HG03060 (cell line): ENCODE results near the gene CFAP99.
"Not testable (repeated sequence)": the region's sequence is repeated elsewhere in the genome, so short reads cannot be mapped to it uniquely, and the experiment has no call there.

Source experiments
- ATAC-seq: cut with Tn5 transposase; IDR thresholded peaks from one replicate; pipeline ENCODE4 v1.9.1; 2021; ENCODE audit warnings: low read depth, moderate number of reproducible peaks; ENCODE audit not compliant: unreplicated experiment

CFAP99 gene

DNA sequence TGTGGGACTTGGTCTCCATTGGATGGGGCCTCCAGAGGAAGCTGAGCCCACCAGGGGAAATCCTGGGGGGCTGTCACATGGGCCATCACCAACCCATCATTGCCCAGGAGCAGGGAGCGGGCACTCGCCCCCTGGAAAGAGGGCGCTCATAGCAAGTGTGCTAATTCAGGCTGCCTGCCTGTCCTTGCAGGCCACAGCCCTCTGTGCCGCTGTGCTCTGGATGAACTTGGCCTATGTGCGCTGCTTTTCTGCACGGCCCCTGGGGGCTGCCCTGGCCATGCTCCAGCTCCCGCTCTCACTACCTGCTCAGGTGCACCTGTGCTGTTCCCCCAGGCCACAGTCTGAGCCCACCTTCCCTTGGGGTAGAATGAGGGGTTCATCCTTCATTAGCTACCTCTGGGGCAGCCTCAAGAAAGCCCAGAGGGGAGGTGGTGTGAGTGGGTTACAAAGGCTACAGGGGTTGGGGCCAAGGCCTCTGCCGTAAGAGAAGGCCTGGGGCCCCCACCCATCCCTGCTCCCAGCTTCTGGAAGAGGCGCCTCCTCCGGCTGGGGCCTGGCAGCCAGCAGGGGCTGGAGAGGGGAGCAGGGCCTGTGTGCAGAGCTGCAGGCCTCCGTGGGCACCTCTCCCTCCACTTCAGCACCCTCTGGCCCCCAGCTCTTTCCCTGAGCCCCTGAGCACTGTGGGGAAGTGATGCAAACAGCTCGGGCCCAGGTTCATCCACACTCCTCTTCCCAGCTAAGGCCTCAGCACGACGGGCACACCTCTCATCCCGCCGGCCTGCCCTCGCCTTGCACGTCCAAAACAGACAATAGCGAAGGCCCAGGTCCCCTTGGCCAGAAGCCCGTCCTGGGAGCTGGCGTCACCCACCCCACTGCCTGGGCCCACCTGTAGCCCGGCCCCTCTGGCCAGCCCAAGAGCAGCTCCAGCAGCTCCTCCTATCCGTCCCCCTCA is 8.9 kb downstream of the CFAP99 start:
- ATAC-seq: no peak

DNA sequence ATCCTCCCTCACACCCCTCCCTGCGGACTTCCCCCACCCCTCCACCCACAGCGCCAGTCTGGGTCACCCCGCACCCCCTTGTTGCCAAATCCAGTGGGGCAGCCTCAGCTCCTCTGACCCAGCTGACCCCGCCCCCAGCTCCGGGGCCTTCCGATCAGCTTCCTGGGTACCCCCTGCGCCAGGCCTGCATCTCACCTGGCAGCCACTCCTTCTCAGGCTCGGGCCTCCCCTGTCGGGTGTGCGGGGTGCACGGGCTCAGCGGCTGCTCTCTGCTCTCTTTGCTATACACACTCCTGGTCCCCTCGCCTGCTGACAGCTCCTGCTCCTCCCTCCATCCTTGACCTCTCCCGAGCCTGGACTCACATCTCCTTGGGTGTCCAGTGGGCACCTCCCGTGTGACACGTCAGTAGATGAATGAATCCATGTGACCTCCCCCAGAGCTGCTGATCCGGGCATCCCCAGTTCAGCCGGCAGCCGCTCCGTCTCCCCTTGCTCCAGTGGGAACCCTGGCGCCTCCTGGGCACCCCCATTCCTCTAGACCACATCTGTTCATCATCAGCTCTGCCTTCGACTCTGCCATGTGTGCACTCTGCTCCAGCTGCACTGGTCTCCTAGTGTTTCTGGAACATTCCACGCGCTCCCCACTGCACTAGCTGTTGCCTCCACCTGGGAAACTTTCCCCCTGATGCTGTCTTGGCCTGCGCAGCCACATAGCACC is 9.9 kb downstream of the CFAP99 start:
- no peak for ATAC-seq

DNA sequence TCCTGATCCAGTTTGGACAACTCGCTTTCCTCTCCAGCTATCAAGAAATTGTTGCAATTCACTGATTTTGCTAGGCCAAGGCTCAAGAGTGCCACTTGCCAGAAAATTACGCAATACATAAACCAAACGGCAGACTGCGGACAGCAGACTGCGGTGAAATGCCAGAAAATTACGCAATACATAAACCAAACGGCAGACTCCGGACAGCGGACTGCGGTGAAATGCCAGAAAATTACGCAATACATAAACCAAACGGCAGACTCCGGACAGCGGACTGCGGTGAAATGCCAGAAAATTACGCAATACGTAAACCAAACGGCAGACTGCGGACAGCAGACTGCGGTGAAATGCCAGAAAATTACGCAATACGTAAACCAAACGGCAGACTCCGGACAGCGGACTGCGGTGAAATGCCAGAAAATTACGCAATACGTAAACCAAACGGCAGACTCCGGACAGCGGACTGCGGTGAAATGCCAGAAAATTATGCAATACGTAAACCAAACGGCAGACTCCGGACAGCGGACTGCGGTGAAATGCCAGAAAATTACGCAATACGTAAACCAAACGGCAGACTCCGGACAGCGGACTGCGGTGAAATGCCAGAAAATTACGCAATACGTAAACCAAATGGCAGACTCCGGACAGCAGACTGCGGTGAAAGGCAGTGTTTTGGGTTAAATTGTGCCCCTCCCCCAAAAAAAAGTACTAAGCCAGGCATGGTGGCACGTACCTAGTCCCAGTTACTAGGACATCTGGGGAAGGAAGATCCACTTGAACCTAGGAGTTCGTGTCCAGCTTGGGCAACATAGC is 11.4 kb downstream of the CFAP99 start:
- not testable (repeated sequence) for ATAC-seq

DNA sequence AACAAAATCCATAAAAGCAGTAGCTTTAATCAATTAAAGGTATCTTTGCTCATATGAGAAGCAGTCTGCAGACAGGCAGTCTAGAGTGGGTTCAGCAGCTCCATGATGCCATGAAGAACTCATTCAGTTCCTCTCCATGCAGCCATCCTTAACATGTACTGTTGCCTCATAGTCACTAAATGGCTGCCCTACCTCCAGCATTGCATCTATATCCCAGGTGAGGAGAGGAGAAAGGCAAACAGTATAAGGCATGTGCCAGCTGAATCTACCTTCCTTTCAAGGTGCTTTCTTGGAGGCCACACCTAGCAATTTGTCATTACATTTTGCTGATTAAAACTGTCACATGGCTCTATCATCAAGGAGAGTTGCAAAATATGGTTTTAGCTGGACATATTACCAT is 13.2 kb downstream of the CFAP99 start:
- no peak for ATAC-seq

DNA sequence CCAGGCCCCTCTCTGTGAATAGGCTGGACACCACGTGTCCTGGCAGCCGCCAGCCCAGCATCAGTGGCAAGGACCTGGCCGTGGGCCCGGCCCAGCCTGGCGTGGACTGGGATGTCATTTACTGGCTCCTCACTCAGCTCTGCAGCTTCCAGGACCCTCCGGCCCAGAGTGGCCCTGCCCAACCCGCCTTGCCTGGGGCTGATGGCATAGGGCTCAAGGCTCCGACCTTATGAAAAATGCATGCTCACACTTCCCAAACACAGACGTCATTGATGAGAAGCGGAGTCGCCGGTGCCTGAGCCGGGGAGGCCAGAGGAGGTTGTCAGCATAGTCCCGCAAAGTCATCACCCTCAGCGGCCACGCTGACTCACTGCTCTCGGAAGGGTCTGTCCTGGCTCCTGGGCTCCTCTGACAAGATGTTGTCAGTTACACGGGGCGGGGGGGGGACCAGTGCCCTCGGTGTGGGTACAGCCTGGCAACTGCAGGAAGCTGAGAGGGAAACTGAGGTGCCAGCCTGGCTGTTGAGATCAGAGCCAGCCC is 14.3 kb downstream of the CFAP99 start:
- ATAC-seq: no peak

DNA sequence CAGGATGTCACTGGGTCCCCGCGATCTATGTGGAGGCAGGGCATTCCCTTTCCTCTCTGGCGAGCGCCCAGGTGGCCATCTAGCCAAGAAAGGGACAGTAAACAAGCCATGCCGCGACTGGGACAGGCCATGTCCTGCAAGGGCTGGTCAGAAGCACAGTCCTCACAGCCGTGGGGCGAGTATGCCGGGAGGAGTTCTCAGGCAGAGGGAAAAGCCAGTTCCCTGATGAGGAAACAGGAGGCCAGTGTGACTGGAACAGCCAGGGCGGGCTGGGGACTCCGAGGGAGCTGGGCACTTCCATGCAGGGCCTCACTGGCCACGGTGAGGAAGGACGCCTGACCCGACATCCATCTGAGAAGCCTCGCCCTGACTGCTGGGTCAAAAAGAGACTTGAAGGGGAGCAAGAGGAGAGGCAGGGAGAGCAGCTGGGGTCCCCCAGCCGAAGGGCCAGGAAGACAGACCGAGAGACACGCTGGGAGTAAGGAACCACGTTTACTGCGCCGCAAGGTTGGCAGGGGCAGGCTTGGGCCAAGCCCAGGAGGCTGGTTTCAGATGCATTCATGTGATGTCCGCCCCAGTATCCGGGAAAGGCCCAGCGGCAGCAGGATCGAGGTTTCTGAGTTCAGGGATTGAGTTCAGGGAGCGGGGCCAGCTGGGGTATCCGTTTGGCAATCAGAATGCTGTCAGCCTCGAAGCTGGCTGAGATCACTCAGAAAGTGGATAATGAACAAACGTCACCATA is 15.0 kb downstream of the CFAP99 start:
- no peak for ATAC-seq

DNA sequence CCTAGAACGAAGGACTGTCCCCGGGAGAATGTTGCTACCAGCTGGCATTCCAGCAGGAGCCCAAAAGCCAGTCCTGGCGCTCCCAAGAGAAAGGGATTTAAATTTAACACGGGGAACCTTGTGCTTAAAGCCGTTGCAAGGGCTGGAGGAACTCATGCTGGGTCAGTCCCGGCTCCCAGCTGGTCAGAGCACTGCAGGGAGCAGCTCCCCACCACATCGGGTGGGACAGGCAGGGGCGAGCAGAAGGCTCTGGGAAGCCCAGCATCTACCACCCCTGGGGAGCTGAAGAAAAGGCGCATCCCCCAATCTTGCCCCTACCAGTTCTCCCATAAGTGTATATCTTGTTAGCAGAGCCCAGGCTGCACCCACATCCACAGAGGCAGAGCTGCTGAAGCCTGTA is 15.7 kb downstream of the CFAP99 start:
- ATAC-seq: no peak

DNA sequence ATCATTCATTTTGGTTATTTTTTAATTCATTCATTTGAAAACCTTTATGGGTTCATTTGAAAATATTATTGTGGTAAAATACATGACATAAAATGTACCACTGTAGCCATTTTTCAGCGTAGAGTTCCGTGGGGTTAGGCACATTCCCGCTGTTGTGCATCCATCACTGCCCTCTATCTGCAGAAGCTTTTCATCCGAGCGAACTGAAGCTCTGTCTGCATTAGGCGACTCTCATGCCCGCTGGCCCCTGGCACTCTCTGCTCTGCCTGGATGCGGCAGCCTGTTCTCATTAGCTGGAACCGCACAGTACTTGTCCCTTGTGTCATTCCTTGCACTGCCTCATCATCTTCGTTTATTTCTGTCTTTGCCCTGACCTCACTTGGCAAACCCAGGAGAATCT is 17.5 kb downstream of the CFAP99 start:
- no peak for ATAC-seq

DNA sequence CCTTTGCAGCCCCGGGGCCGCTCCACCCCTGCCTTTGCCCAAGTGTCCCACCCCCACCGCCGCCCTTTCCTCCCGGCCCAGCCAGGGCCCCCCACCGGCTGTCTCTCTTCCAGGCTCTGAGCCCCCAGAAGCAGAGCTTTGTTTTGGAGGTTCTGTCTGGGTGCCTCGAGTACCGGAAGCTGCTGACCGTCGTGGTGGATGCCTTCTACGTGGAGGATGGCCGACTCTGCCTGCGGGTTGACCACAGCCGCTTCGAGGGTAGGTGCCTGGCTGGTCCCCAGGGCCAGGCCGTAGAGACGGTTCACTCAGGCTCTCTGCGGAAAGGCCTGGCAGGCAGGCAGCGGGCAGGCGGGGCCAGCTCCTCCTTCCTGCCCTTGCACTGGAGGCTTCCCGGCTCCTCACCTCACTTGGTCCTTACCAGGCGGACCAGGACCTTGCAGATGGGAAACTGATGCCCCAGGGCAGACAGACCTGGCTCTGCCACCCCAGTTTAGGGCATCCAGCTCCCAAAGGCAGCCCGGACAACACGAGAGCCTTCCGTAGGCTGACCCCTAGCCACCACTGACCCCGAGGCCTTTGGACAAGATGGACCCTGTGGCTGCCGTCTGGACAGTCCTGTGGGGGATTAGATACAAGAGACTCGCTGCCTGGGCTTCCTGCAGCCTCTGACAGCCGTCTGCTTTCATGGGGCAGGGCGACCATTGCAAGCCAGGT is 18.2 kb downstream of the CFAP99 start:
- no peak for ATAC-seq

DNA sequence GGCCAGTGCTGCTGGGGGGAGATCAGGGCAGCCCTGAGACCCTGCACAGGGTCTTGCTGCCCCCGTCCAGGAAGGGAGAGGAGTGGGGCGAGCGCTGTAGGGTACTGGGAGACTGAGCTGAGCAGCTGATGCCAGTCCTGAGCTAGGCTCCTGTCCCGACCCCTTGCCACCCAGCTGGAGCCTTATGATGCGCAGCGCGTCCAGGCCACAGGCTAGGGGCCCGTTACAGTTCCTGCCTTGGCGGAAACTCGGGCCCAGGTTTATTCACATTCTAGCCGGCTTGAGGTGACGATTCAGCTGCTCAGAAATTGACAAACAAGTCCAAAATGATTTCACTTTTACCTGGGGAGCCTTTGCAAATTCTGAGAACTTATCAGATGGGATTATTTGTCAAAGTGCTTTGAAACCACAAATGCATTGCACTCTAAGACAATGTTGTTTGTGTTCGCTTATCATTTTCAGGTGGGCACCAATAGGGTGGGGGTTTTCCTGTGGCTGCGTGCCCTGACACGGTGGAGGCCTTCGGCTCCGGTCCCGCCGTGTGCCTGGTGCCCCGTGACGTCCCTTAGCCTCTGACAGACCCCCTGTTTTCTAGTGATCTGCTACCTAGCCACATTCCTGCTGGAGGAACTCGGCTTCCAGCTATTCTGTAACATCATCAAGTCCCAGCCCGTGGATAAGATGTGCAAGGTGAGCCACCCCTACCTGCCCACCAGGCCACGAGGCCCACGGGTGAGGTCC is 18.9 kb downstream of the CFAP99 start:
- ATAC-seq: no peak

DNA sequence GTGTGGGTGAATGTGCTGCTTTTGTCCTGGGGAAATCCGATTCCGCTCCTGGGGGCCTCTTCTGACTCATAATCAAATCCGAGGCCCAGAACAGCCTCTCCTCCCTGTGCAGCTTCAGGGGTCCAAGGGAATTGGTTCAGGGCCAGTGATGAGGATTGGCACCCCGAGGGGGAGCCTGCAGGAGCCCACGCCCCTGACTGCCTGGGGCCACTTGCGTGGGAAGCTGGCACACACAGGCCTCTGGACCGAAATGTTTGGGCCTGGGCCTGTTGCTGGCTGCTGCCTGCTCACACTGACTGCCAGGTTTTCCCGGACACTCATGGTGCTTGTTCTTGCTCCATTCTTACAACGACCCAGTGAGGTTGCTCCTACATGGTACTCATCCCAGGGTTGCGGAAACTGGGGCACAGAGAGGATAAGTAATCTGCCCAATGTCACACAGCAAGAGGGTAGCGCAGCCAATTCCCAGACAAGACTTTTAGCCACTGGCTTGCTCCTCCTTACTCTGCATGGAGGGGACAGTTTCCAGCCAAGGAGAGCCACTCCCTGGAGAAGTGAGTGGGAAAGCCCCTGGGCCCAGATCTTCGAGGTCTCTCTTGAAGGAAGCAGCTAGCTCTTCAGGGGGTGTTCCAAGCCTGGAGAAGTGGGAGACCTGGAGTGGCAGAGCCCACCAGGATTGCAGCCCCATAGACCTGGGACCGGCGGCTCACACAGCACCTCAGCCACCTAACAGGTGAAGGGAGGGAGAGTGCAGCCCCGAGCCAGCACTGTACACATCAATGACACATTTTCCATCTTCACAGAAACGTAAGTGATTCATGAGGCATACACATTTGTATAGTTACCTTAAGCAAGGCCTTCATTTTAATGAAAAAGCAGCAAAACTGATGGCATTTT is 20.3 kb downstream of the CFAP99 start:
- no peak for ATAC-seq

DNA sequence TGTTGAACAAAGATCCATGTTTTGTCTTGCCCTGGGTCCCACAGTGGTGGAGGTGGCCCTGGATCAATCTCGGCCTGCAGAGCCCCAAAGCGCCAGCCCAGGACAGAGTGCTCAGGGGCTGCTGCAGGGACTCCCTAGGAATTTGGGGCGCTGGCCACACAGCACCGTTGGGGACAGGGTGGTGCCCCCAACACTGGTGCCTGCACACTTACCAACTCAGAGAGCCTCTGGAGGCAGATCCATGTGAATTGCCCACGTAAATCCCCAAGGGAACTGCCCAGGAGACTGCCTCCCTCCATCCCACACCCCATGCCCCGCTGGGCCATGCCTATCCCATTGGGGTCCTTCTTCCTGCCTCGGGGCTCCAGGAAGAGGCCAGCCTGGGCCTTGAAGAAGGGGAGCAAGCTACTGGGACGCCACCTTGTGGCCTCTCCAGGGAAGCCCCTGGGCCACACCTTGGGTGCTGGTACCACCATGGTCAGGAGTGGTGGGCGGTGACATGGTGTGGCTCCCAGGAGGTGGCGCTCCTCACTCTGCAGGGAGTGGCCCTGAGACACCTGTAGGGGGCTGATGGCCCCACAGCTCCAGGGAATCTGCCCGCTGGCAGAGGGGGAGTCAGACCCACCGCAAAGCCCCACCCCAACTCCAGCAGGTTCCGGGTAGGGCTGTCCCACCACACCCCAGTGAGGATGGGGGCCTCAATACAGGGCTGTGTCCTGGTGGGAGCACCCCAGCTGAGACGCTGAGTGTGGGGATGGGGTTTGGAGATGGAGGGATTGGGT is 22.8 kb downstream of the CFAP99 start:
- ATAC-seq: no peak

DNA sequence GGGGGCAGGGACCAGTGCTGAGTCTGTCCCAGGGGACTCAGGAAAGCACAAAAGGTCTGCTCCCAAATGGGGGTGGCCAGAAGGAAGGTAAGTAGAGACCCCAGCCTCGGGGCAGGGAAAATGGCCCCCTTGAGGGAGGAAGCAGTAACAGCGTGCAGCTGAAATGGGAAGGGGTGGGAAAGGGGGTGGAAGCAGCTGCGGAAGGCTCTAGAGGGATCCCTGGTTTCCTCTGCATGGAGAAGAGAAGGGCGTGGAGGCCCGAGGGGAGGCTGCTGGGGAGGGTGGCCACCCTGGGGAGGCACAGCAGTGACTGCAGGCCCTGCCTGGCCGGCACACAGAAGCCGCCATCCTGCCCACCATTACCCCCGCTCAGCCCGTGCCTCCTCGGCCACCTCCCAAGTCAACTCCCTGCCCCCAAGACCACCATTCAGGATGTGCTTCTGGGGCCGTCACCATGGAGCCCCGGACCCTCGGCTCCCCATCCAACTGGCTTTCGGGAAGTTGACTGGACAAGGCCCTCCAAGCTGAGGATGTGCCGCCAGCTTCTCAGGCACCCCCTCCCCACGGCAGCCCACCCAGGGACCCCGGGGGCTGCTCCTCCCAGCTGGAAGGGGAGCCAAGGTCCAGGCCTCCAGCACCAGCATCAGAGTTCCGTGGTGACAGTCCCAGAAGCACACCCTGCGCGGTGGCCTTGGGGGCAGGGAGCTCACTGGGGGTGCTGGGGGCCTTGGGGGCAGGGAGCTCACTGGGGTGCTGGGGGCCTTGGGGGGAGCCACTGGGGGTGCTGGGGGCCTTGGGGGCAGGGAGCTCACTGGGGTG is 23.6 kb downstream of the CFAP99 start:
- ATAC-seq: no peak

DNA sequence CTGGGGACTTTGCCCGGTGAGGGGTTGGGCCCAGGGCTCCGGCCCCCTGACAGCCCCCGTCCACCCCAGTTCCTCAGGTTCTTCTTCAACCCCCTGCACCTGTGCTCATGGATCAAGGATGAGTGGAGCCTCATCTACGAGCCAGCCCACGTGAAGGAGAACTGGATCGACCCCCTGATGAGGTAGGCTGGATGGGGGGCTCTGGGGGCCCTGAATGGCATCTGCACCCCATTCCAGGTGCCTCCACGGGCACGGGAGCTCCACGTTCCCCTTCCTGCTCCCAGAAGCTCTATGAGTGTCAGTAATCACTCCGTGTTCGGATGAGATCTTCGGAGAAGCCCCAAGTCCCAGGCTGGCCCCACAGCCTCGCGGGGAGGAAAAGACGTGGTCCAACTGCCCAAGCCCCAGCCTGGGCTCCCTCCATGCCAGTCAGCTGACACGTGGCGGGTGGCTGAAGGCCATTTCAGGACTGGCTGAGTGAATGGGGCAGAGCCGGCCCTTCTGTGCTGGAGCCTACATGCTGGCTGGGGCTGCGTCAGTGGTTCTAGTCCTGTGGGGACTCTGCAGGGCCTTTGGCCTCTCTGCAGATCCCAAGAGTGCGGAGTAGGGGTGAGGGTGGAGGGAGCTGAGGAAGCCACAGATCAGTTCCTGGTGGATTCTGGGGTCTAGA is 24.4 kb downstream of the CFAP99 start:
- ATAC-seq: no peak

DNA sequence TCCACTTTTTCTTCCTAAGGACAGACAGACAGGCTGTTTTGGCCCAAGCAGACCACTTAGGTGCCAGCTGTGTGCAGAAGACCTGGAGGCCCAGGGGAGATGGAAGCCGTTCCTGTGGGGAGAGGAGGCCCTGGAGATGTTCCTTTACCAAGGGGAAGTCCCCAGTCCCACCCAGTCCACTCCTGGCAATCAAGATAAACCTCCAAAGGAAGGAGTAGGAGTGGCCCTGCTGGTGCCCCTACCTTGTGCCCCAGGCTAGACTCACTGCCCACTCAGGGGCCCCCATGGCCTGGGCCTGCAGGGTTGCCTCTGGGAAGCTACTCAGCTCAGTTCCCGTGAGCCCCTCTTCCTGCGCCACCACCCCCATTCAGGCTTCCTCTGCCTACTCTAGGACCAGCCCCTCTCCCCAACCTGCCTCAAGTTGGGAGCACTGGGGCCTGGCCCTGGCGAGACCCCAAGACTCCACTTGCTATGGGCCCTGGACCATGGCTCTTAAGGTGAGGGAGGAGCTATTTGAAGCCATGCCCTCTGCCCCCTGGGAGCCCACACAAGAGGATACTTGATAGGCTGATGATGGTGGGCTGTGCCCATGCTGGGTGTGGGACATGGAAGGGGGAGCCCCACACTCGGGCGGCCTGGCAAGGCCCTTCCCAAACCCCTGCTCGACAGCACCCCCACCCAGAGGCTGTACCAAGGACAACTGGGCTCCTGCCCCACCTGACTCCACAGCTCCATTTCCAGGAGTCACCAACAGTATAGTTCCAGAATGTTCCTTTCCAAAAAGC is 25.4 kb downstream of the CFAP99 start:
- no peak for ATAC-seq
